Measurements from ENCODE around the gene ANO2.

The ANO2 gene

GRCh38 chr12:5556946-5557673 is 387.9 kb downstream of the ANO2 start:
- TF ChIP-seq, protein P1, sequence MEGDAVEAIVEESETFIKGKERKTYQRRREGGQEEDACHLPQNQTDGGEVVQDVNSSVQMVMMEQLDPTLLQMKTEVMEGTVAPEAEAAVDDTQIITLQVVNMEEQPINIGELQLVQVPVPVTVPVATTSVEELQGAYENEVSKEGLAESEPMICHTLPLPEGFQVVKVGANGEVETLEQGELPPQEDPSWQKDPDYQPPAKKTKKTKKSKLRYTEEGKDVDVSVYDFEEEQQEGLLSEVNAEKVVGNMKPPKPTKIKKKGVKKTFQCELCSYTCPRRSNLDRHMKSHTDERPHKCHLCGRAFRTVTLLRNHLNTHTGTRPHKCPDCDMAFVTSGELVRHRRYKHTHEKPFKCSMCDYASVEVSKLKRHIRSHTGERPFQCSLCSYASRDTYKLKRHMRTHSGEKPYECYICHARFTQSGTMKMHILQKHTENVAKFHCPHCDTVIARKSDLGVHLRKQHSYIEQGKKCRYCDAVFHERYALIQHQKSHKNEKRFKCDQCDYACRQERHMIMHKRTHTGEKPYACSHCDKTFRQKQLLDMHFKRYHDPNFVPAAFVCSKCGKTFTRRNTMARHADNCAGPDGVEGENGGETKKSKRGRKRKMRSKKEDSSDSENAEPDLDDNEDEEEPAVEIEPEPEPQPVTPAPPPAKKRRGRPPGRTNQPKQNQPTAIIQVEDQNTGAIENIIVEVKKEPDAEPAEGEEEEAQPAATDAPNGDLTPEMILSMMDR (IDR thresholded peaks at IDR 0.05; ENCODE audit: insufficient read depth, low read depth, low read length, missing control alignments), result no peak
- no peak overlapping the region for H3K4me3 ChIP-seq (ENCODE audit: low read depth, low read length)
- no peak for DNase-seq (ENCODE audit: low read depth)

- TF ChIP-seq, protein P1 (IDR thresholded peaks at IDR 0.05; ENCODE audit: insufficient read depth, low read depth, low read length, missing control alignments), result peak; percentile 40
- DNase-seq (ENCODE audit: low read depth), result peak; percentile 7
- no peak overlapping the region for H3K4me3 ChIP-seq (ENCODE audit: low read depth, low read length)
Observed at GRCh38 chr12:5556033-5556614, 388.9 kb downstream of the ANO2 start.

GRCh38 chr12:5554711-5555110 is 390.3 kb downstream of the ANO2 start:
- TF ChIP-seq, protein P1 (IDR thresholded peaks at IDR 0.05; ENCODE audit: insufficient read depth, low read depth, low read length, missing control alignments), result no peak
- no peak overlapping the region for H3K4me3 ChIP-seq (ENCODE audit: low read depth, low read length)
- DNase-seq (ENCODE audit: low read depth), result no peak

- H3K4me3 ChIP-seq (ENCODE audit: low read depth, low read length), result no peak overlapping the region
- TF ChIP-seq, protein P1 (IDR thresholded peaks at IDR 0.05; ENCODE audit: insufficient read depth, low read depth, low read length, missing control alignments), result no peak
- no peak for DNase-seq (ENCODE audit: low read depth)
Observed at GRCh38 chr12:5549011-5549410, 396.0 kb downstream of the ANO2 start.

- TF ChIP-seq, protein P1 (IDR thresholded peaks at IDR 0.05; ENCODE audit: insufficient read depth, low read depth, low read length, missing control alignments), result no peak
- H3K4me3 ChIP-seq (ENCODE audit: low read depth, low read length), result no peak overlapping the region
- DNase-seq (ENCODE audit: low read depth), result no peak
Observed at GRCh38 chr12:5548152-5548943, 396.7 kb downstream of the ANO2 start.

DNA sequence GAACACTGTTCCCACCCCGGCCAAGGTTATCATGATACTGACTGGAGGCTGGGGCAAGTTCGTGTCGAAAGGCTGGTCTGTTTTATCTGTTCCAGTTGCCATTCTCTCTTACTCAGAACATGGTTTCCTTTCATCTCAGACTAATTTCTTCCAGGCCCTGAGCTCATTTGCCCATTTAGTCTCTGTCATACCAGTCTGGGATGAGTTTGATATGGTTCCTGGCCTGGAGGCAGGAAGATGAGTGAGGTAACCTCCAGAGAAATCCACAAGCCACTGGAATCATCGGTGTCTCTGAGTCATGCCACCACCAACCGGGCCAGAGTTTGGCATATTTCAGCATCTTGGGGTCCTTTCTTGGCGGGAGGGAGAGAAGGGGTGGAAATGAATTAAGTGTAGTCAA is 398.4 kb downstream of the ANO2 start:
- no peak for DNase-seq (ENCODE audit: low read depth)
- H3K4me3 ChIP-seq (ENCODE audit: low read depth, low read length), result no peak overlapping the region
- TF ChIP-seq, protein P1 (IDR thresholded peaks at IDR 0.05; ENCODE audit: insufficient read depth, low read depth, low read length, missing control alignments), result no peak

Data from GM12865 (cell line).